IPS DF 4.7 (cell line): ENCODE data around the gene CPB2.
A peak's percentile ranks its signal among the peaks of the same experiment; 100 is the strongest.

ENCODE experiments used
- DNase-seq: peaks from one replicate; pipeline ENCODE4 v3.0.0-alpha.2; 2013; ENCODE audit warnings: low spot score; ENCODE audit errors: extremely low read depth

The CPB2 gene

DNA sequence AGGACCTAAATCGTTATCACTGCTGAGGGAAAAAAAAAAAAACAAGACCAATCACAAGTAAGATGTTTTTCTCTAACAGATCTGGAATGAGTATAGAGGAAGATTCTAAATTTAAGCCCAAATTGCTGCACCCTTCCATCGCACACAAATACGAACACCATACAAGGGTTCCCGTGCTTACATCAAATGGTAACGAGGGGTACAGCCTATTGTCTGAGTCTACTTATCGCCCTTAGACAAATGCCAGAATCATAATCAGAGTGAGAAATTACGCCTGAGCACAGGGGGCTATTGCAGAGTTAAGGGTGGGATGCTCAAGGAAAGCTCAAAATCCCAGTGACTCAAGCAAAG, 52.9 kb downstream of the CPB2 start:
- DNase-seq = no peak

DNA sequence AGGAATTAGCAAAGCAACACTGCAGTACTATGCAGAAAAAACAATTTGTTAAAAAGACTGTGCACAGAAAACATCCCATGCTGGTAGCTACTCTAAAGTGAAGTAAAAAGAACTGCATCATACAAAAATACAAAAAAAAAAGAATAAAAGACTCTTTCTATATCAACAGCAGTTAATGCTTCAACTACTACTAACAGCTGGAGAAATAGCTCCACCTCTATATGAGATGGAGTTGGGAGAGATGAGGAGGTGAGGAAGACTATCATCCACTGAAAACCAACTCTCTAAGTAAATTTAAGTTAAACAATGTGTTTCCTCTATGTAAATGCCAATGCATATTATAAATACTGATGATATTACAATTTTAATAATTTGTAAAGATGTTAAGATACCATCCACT, 54.1 kb downstream of the CPB2 start:
- no peak for DNase-seq

- no peak for DNase-seq
Measured at GRCh38 chr13:46045424-46045823, 59.4 kb downstream of the CPB2 start.

GRCh38 chr13:46043647-46044046, 61.2 kb downstream of the CPB2 start:
- DNase-seq = no peak

- DNase-seq = no peak
Measured at GRCh38 chr13:46041419-46041839, 63.4 kb downstream of the CPB2 start.

DNA sequence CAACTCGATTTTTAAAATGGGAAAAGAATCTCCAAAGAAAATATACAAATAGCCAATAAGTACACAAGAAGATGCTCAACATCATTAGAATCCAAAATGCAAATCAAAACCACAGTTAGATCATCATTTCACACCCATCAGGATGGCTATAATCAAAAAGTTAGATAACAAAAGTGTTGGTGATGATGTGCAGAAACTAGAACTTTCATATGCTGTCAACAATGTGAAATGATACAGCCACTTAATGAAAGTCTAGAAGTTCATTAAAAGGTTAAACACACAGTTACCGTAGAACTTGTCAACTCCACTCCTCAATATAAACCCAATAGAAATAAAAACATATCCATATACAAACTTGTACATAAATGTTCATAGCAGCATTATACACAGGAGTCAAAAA, 64.1 kb downstream of the CPB2 start:
- DNase-seq = no peak

GRCh38 chr13:46039411-46040182, 65.2 kb downstream of the CPB2 start:
- DNase-seq = no peak

DNA sequence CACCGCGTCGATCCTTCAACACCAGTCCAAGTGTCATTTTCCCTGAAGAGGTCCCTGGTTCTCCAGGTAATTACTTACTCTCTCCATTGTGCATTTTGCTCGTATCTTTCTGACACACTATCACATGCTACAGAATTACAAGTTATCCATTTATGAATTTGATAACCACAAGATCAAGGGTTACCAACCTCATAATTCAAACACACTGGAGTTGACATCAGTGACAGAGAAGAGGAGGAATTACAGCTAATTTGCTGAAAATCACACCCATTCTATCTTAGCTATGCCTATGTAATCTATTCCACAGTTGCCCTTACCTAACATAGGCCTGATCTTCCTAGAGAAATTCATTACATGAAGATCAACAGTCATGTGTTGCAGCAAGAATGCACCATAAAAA, 66.5 kb downstream of the CPB2 start:
- no peak for DNase-seq

- DNase-seq = no peak
Measured at GRCh38 chr13:46035066-46035465, 69.8 kb downstream of the CPB2 start.

DNA sequence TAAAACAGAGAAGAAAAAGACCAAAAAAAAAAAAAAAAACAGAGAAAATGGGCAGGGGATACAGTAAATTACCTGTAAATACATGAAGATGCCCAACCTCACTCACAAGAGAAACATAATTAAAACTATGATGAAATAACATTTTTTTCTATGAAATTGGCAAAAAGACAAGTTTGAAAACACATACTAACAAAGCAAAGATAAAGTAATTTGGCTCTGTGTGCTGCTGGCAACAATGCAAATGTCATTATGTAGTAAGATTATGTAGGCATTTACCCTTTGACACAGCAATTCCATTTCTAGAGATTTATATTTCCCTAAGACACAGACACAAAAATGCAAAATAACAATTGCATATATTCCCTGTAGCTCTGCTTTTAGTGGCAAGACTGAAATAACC, 72.5 kb downstream of the CPB2 start:
- DNase-seq = no peak

DNA sequence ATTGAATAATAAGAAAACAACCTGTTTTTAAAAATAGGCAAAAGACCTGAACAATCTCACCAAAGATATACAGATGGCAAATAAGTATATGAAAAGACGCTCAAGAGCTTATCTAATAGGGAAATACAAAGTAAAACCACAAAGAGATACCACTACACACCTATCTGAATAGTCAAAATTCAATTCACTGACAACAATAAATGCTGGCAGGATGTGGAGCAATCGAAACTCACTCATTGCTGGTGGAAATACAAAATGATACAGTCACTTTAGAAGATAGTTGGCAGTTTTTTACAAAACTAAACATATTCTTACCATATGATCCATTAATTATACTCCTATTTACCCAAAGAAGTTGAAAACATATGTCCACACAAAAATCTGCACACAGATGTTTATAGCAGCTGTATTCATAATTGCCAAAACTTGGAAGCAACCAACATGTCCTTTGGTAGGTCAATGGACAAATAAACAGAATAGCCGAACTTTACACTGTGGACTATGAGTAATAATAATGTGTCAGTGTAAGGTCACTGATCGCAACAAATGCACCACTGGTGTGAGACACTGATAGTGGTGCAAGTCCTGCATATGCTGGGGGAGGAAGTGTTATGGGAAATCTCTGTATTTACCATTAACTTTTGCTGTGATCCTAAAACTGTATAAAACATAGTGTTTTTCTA, 73.1 kb downstream of the CPB2 start:
- DNase-seq = no peak

DNA sequence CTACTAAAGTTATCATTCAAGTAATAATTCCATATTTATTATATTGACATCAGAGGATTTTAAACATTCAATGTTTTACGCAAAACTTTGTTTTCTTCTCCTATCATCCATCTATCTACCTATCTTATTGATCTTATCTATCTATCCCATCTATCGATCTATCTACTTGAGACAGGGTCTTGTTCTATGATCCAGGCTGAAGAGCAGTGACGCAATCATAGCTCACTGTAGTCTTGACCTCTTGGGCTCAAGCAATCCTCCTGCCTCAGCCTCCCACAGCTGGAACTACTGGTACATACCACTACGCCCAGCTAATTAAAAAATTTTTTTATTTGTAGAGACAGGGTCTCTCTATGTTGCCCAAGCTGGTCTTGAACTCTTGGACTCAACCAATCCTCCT, 79.7 kb downstream of the CPB2 start:
- DNase-seq = no peak

DNA sequence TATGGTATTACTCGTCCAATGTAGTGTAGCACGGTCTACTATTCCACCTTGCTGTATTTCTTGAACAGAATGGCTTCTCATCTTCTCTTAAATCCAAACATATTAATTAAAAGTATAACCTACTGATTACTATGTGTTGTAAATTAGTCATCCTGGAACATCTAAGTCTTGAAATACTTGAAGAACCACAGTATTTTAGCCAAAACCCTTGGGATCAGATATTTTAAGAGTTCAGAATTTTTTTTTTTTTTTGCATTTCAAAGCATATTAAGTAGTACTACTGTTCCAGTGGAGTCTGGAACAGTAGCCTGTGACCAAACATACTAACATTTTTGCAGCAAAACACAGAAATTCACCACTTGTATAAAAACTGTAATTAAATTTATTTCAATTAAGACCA, 82.4 kb downstream of the CPB2 start:
- no peak for DNase-seq

DNA sequence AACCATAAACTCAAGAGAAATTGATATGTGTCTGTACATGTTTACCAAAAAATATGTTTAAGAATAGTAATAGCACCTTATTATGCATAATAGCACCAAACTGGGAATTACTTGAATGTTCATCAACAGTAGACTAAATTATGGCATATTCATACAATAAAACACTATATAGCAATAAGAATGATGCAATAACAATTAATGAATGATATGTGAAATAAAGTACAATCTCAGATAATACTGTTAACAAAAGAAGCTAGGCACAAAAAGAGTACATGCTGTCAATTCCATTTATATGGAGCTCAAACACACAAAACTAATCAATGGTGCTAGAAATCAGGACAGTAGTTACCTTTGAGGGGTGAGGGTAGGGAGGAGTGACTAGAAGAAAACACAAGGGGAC, 88.6 kb downstream of the CPB2 start:
- DNase-seq = no peak

GRCh38 chr13:46015366-46015765, 89.5 kb downstream of the CPB2 start:
- DNase-seq = no peak

GRCh38 chr13:46012404-46012803, 92.4 kb downstream of the CPB2 start:
- DNase-seq = no peak

DNA sequence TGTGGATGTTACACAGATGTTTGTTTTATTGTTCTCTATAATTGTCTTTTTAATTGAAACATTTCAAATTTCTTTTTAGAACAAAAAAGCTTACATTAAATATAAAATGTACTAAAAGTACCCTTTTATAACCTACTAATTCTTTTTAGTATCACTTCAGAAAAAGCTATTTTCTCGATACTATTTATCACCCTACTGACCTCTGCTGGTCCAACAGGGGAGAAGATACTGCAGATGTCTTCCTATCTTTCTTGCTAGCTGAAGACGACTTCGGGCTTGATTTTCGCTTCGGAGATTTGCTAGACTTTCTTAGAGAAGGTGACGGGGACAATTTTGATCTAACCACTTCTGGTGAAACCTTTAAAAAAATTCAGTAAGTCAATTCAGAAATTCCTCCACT, 94.7 kb downstream of the CPB2 start:
- DNase-seq = peak; percentile 2

- DNase-seq = no peak
Measured at GRCh38 chr13:46008631-46009030, 96.2 kb downstream of the CPB2 start.

DNA sequence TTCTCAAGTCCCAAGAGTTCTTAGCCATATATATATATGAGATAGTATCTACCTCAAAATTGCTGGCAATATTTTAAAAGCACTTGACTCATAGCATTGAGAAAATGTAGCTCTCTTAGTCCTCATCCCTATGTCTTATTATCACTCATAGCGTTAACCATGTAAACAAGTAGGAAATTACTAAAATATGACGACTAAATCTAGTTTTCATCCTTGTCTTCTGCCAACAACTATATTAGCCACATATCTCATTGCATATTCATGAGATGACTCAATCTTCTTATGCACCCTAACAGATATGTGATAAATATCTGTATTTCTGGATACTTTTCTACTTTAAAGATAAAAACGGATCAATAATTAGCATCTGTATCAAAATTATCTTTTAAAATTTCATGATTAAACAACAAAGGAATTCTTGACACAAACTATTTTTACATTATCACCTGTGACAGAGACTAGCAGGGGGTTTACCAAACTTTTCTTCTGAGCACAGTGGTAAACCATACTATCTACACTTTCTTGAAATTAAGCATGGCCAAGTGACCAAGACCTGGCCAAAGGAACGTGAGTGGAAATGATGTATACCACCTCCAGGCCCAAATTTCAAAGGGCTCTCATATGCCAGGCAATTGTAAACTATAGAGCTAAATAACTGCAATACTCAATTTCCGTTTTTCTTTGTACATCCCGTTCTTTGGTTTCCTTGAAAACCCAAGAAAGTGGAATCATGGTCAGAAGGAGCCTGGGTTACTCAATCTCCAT, 98.0 kb downstream of the CPB2 start:
- DNase-seq = no peak

GRCh38 chr13:46004491-46004890, 100.3 kb downstream of the CPB2 start:
- no peak for DNase-seq
